ENCODE measurements around the gene ARID1B. TPM values are rescaled to one million over a fixed set of nuclear protein-coding genes. Genes with fewer than 3 reads are reported as not detected.

Gene ARID1B
- total and polyA plus RNA-seq, 4 donors, result 7.0 to 49.0 (median 24.2) TPM

GRCh38 chr6:157161912-157162311, 384.7 kb downstream of the ARID1B start:
- no peak for DNase-seq (ENCODE audit: low spot score)
- Histone ChIP-seq H3K27ac (ENCODE audit: low read depth in 1 of 2, low read length in 2 of 2) (no peak overlapping the region), H3K9ac (ENCODE audit: low read depth in 1 of 2, low read length in 2 of 2) (no peak overlapping the region), H3K9me3 (ENCODE audit: control insufficient read depth in 4 of 4, low read length in 3 of 4) (no peaks in the 10 kb centered on the region), H3K27me3 (ENCODE audit: control insufficient read depth in 4 of 4, insufficient read depth in 4 of 4, low read length in 3 of 4) (no peaks in the 10 kb centered on the region), H3K4me1 (ENCODE audit: control insufficient read depth in 4 of 4, insufficient read depth in 4 of 4, low read length in 3 of 4) (no peaks in the 10 kb centered on the region), H3K36me3 (ENCODE audit: control insufficient read depth in 4 of 4, insufficient read depth in 3 of 4, low read depth in 1 of 4, low read length in 3 of 4) (peaks cover 1 to 6% (median 4%) of the 10 kb centered on the region in 4 donors), H3K4me3 (ENCODE audit: low read depth in 1 of 3, low read length in 3 of 3) (no peak overlapping the region)
- TF ChIP-seq EGR1 (IDR thresholded peaks at IDR 0.05; ENCODE audit: low read depth in 2 of 2) (no peak), JUND (IDR thresholded peaks at IDR 0.05) (no peak), FOXA1 (IDR thresholded peaks at IDR 0.05) (no peak), GABPA (IDR thresholded peaks at IDR 0.05 in 1 of 2, conservative IDR thresholded peaks at IDR 0.05 in 1 of 2) (no peak), ATF3 (IDR thresholded peaks at IDR 0.05) (no peak), MAX (IDR thresholded peaks at IDR 0.05) (no peak), YY1 (IDR thresholded peaks at IDR 0.05) (no peak), RAD21 (IDR thresholded peaks at IDR 0.05) (no peak), REST (IDR thresholded peaks at IDR 0.05) (no peak)
- 92% methylated on average over 4 of the region's 4 CpGs for WGBS

GRCh38 chr6:157162766-157163433, 385.7 kb downstream of the ARID1B start:
- Histone ChIP-seq H3K4me1 (ENCODE audit: control insufficient read depth in 4 of 4, insufficient read depth in 4 of 4, low read length in 3 of 4) (no peaks in the 10 kb centered on the region), H3K9me3 (ENCODE audit: control insufficient read depth in 4 of 4, low read length in 3 of 4) (no peaks in the 10 kb centered on the region), H3K9ac (ENCODE audit: low read depth in 1 of 2, low read length in 2 of 2) (no peak overlapping the region), H3K27me3 (ENCODE audit: control insufficient read depth in 4 of 4, insufficient read depth in 4 of 4, low read length in 3 of 4) (no peaks in the 10 kb centered on the region), H3K27ac (ENCODE audit: low read depth in 1 of 2, low read length in 2 of 2) (no peak overlapping the region), H3K4me3 (ENCODE audit: low read depth in 1 of 3, low read length in 3 of 3) (no peak overlapping the region), H3K36me3 (ENCODE audit: control insufficient read depth in 4 of 4, insufficient read depth in 3 of 4, low read depth in 1 of 4, low read length in 3 of 4) (peaks cover 1 to 12% (median 9%) of the 10 kb centered on the region in 4 donors)
- WGBS, result 94% methylated on average over 17 of the region's 17 CpGs
- no peak for TF ChIP-seq SP1 (IDR thresholded peaks at IDR 0.05)
- no peak for TF ChIP-seq NR2F2 (IDR thresholded peaks at IDR 0.05)
- no peak for TF ChIP-seq MAX (IDR thresholded peaks at IDR 0.05)
- no peak for TF ChIP-seq HNF4A (conservative IDR thresholded peaks at IDR 0.05)
- no peak for TF ChIP-seq ZBTB33 (IDR thresholded peaks at IDR 0.05)
- TF ChIP-seq REST (IDR thresholded peaks at IDR 0.05), result no peak
- no peak for DNase-seq (ENCODE audit: low spot score)

All from liver (tissue), 9 donors.